ENCODE data around the gene PLPP7.

The PLPP7 gene

DNA sequence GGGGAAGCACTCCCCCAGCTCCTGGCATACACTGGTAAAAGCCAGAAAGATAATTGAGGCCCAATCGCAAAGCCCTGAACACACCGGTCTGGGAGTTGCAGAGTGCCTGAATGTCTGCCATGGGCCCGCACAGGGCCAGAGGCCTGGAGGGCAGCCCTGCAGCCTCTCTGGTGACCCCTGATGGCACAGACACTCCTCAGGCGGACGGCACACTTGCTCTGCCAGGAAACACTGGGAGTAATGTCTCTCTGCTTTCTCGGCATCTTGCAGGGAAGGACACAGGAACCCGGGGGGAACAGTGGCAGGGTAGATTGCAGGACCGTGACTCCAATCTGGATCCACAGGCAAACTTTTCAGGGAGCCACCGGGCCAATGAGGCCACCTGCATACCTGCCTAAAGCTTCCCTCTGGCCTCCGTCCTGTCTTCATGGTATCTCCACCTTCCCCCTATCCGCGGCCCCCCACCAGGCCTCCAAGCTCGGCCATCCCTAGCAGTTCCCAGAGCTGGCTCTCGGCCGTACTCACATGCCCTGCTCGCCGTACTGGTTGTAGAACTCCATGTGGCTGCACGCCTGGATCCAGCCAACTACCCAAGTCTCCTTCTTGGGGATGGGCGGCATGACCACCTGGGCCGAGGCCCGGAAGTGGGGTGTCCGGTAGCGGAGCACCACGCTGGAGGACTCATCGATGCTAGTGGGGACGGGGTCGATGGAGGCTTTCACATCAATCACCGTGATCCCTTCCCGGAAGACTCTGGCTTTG is 14.0 kb upstream of the PLPP7 start:
- Histone ChIP-seq H3K27ac (peak overlapping the region; percentile 89), H3K4me1 (ENCODE audit: control insufficient read depth in 1 of 2, insufficient read depth in 1 of 2, low read depth in 1 of 2, low read length in 1 of 2) (peaks cover 51 to 58% of the 10 kb centered on the region in 2 experiments), H3K4me3 (ENCODE audit: low read depth in 1 of 2, low read length in 1 of 2) (peak overlapping the region; percentile 79 to 92), H3K9me3 (no peaks in the 10 kb centered on the region), H3K36me3 (no peaks in the 10 kb centered on the region), H3K27me3 (peaks cover 19% of the 10 kb centered on the region)
- TF ChIP-seq, protein P1, sequence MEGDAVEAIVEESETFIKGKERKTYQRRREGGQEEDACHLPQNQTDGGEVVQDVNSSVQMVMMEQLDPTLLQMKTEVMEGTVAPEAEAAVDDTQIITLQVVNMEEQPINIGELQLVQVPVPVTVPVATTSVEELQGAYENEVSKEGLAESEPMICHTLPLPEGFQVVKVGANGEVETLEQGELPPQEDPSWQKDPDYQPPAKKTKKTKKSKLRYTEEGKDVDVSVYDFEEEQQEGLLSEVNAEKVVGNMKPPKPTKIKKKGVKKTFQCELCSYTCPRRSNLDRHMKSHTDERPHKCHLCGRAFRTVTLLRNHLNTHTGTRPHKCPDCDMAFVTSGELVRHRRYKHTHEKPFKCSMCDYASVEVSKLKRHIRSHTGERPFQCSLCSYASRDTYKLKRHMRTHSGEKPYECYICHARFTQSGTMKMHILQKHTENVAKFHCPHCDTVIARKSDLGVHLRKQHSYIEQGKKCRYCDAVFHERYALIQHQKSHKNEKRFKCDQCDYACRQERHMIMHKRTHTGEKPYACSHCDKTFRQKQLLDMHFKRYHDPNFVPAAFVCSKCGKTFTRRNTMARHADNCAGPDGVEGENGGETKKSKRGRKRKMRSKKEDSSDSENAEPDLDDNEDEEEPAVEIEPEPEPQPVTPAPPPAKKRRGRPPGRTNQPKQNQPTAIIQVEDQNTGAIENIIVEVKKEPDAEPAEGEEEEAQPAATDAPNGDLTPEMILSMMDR (IDR thresholded peaks at IDR 0.05) = no peak

GRCh38 chr9:131276094-131276888 is 13.2 kb upstream of the PLPP7 start, which contains the start of gene FAM78A:
TSS of gene FAM78A (minus strand) at chr9:131276510. CDS start at chr9:131276179, 331 bp downstream.
- no peaks in the 10 kb centered on the region for H3K36me3 ChIP-seq
- TF ChIP-seq, protein P1 (IDR thresholded peaks at IDR 0.05) = no peak
- peaks cover 44 to 50% of the 10 kb centered on the region in 2 experiments for H3K4me1 ChIP-seq (ENCODE audit: control insufficient read depth in 1 of 2, insufficient read depth in 1 of 2, low read depth in 1 of 2, low read length in 1 of 2)
- no peaks in the 10 kb centered on the region for H3K9me3 ChIP-seq
- peaks cover 26% of the 10 kb centered on the region for H3K27me3 ChIP-seq
- H3K4me3 ChIP-seq (ENCODE audit: low read depth in 1 of 2, low read length in 1 of 2) = peak within 1 kb of the TSS; percentile 79 to 92
- H3K27ac ChIP-seq = peak within 1 kb of the TSS; percentile 89

DNA sequence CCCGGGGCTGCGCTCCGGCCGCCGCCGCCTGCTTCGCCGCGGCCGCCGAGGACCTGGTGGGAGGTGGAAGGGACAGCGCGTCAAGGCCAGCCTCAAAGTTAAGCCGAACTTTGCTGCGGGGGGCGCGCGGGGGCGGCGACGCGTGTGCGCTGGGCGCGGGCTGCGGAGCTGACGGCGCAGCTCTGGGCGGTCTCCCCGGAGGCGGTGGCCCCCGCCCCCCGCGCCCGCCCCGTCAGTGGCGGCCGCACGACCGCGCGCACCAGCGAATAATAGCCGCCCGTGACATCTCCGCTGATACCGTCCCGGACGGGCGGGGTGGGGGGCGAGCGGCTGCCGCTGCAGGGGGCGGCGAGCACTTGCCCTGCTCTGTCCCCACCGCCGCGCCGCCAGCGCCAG is 12.6 kb upstream of the PLPP7 start:
- H3K9me3 ChIP-seq = no peaks in the 10 kb centered on the region
- peaks cover 38 to 44% of the 10 kb centered on the region in 2 experiments for H3K4me1 ChIP-seq (ENCODE audit: control insufficient read depth in 1 of 2, insufficient read depth in 1 of 2, low read depth in 1 of 2, low read length in 1 of 2)
- no peaks in the 10 kb centered on the region for H3K36me3 ChIP-seq
- peak overlapping the region; percentile 79 to 92 for H3K4me3 ChIP-seq (ENCODE audit: low read depth in 1 of 2, low read length in 1 of 2)
- peaks cover 32% of the 10 kb centered on the region for H3K27me3 ChIP-seq
- TF ChIP-seq, protein P1 (IDR thresholded peaks at IDR 0.05) = no peak
- H3K27ac ChIP-seq = peak overlapping the region; percentile 89

DNA sequence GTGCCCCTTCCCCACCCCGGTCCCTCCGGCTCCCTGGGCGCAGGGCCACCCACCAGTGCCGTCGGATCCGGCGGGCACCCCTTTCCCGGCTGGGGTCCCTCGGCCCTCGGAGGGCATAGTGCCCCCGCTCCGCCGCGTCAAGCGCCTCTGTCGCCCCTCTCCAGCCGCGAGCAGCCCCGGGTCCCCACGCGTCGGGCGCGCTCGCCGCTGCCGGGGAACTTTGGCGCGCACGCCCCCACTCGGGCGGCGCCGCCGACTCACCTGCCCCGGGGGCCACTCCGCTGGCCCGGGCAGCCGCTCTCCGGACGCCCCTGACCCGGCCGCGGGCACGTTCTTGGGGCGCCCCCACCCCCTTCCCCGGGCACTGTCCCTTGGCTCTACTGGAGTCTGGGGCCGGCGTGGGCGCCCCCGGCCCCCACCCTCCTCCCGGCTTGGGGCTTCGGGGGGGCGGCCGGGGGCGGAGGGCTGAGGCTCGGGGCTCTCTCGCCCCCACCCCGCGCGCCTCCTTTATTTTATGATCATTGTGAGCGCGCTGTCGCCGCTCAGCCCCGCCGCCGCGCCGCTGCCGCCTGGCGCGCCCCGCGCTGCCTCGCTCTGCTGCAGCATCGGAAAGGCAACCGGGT is 12.1 kb upstream of the PLPP7 start:
- Histone ChIP-seq H3K36me3 (no peaks in the 10 kb centered on the region), H3K27ac (peak overlapping the region; percentile 89), H3K27me3 (peaks cover 37% of the 10 kb centered on the region), H3K4me1 (ENCODE audit: control insufficient read depth in 1 of 2, insufficient read depth in 1 of 2, low read depth in 1 of 2, low read length in 1 of 2) (peaks cover 34 to 39% of the 10 kb centered on the region in 2 experiments), H3K4me3 (ENCODE audit: low read depth in 1 of 2, low read length in 1 of 2) (peak overlapping the region; percentile 79 to 92), H3K9me3 (no peaks in the 10 kb centered on the region)
- TF ChIP-seq, protein P1 (IDR thresholded peaks at IDR 0.05) = no peak

GRCh38 chr9:131277910-131278701 is 11.4 kb upstream of the PLPP7 start:
- H3K9me3 ChIP-seq = no peaks in the 10 kb centered on the region
- no peaks in the 10 kb centered on the region for H3K36me3 ChIP-seq
- H3K4me3 ChIP-seq (ENCODE audit: low read depth in 1 of 2, low read length in 1 of 2) = peak overlapping the region; percentile 79 to 92
- TF ChIP-seq, protein P1 (IDR thresholded peaks at IDR 0.05) = no peak
- H3K4me1 ChIP-seq (ENCODE audit: control insufficient read depth in 1 of 2, insufficient read depth in 1 of 2, low read depth in 1 of 2, low read length in 1 of 2) = peaks cover 32 to 33% of the 10 kb centered on the region in 2 experiments
- H3K27ac ChIP-seq = peak overlapping the region; percentile 89
- H3K27me3 ChIP-seq = peaks cover 45% of the 10 kb centered on the region

Data from neutrophil (primary cell).